Chondrocyte (in vitro differentiated cells): ENCODE data around the gene L3MBTL3. TPM values are rescaled to one million over a fixed set of nuclear protein-coding genes. Genes with fewer than 3 reads are reported as not detected.

Source experiments
- DNase-seq: peaks from one replicate; pipeline ENCODE4 v3.0.0; 2021; ENCODE audit warnings: mixed read lengths, low spot score
- H3K27ac Mint-ChIP-seq: one replicate; pipeline ENCODE4 v1.8.0; 2021; ENCODE audit warnings: mild to moderate bottlenecking, moderate library complexity, mixed read lengths; ENCODE audit not compliant: unreplicated experiment
- H3K27me3 Mint-ChIP-seq: 2 replicates; pipeline ENCODE4 v1.8.0; 2021; ENCODE audit warnings: low read depth, mixed read lengths
- H3K36me3 Mint-ChIP-seq: 2 replicates; pipeline ENCODE4 v1.8.0; 2021; ENCODE audit warnings: low read depth, mixed read lengths
- H3K4me1 Mint-ChIP-seq: 2 replicates; pipeline ENCODE4 v1.8.0; 2021; ENCODE audit warnings: low read depth, mild to moderate bottlenecking, mixed read lengths
- H3K4me3 Mint-ChIP-seq: one replicate; pipeline ENCODE4 v1.8.0; 2021; ENCODE audit warnings: mild to moderate bottlenecking, moderate library complexity, mixed read lengths; ENCODE audit not compliant: unreplicated experiment
- H3K9me3 Mint-ChIP-seq: 2 replicates; pipeline ENCODE4 v1.8.0; 2021; ENCODE audit warnings: low read depth, mixed read lengths
- CTCF ChIP-seq: fragments of 200-600 bp; sonication (generic); IDR thresholded peaks from 2 replicates; pipeline ENCODE4 v1.5.0; 2021; ENCODE audit warnings: antibody characterized with exemption, mild to moderate bottlenecking, moderate library complexity
- total RNA-seq: library from RNA; stranded (reverse); gene quantifications from 3 replicates; pipeline ENCODE4 v1.2.1, GENCODE V29; 2021

The L3MBTL3 gene
- total RNA-seq, 1 donor from 2014 or later = 15.4 TPM

DNA sequence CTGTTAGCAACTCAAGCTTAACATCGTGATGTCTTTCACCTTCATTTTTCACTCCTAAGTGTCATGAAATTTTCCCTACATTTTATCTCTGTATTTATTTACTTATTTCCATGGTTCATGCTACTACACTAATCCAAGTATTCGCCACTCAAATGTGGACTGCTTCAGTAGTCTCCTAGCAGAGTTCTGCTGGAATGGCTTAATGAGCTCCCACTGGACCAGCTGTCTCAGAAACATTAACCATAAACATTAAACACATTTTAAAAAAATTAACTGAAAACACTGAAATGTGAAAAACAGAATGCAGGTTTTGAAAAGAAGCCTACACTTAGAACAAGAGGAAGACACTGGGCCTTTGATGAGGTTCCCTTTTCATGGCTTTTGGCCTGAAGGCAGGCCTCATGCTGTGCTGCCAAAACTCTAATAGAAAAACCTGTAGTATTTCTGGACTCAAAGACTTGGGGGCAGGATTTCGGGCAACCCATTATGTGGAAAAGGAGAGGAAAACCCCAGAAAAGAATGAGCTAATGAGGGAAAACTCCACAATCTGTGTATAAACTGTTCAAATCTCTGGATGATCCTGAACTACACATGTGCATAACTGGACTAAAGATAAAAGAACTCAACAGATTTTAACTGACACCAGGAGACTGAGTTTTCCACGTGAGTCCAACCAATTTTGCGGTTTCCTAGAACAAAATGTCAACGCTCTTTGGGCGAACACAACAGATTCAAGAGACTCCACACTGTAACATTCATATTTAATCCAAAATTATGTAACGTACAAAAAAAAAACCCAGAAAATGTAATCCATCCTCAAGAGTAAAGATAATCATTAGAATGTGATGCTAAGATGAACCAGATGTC lies 171.4 kb downstream of the L3MBTL3 start:
- Mint-ChIP-seq H3K9me3 (no peaks in the 10 kb centered on the region), H3K27me3 (no peaks in the 10 kb centered on the region), H3K4me1 (no peaks in the 10 kb centered on the region), H3K27ac (no peak overlapping the region), H3K36me3 (peaks cover 1% of the 10 kb centered on the region), H3K4me3 (no peak overlapping the region)
- DNase-seq = no peak
- no peak for TF ChIP-seq CTCF

Other genes with a start within 250 kb of the L3MBTL3 start
- gene TMEM244, start 157.3 kb upstream of the L3MBTL3 start, total RNA-seq = not detected in 3 replicates
- 0.35 to 0.77 TPM in 2 of 3 replicates, not detected in the other for gene SAMD3, start 204.4 kb downstream of the L3MBTL3 start, total RNA-seq